ENCODE data around the gene NT5DC4.

Gene NT5DC4

GRCh38 chr2:112788653-112789052, 67.8 kb downstream of the NT5DC4 start:
- DNase-seq = no peak
